HL-60 (cell line): ENCODE results near the gene CCDC158.

Source experiments
- DNase-seq, 2 experiments: peaks; one replicate each; pipeline ENCODE4 v3.0.0-alpha.2; 2010 to 2020; ENCODE audit warnings: low read depth in 1 of 2, low spot score in 1 of 2
- H3K27ac ChIP-seq: fragments of 250-450 bp; sonication (Bioruptor Pico); replicated peaks from 2 replicates; pipeline ENCODE4 v1.5.1; 2020; ENCODE audit warnings: mild to moderate bottlenecking, moderate library complexity
- H3K27me3 ChIP-seq: fragments of 250-450 bp; sonication (Bioruptor Pico); 2 replicates; pipeline ENCODE4 v1.5.1; 2021; ENCODE audit warnings: mild to moderate bottlenecking, moderate library complexity; ENCODE audit not compliant: insufficient read depth, poor library complexity, severe bottlenecking
- H3K4me3 ChIP-seq: replicated peaks from 2 replicates; pipeline ENCODE4 v1.5.1; 2011; ENCODE audit warnings: mild to moderate bottlenecking, control low read depth, low read length; ENCODE audit not compliant: insufficient read depth
- GABPA ChIP-seq: IDR thresholded peaks from 2 replicates; pipeline ENCODE4 v1.6.1; 2012; ENCODE audit warnings: low read depth
- POLR2AphosphoS5 ChIP-seq: IDR thresholded peaks from 2 replicates; pipeline ENCODE4 v1.6.1; 2012; ENCODE audit warnings: low read depth
- SPI1 ChIP-seq: IDR thresholded peaks from 2 replicates; pipeline ENCODE4 v1.6.1; 2012; ENCODE audit warnings: low read depth, mild to moderate bottlenecking, borderline replicate concordance
- TF ChIP-seq, protein P1 (sequence below): IDR thresholded peaks from 2 replicates; pipeline ENCODE4 v1.6.1; 2012; ENCODE audit warnings: low read depth; ENCODE audit not compliant: insufficient replicate concordance
- TF ChIP-seq, protein P2 (sequence below): IDR thresholded peaks from one replicate; pipeline ENCODE4 v1.5.1; 2011; ENCODE audit warnings: low read length, control low read depth, inconsistent platforms; ENCODE audit not compliant: insufficient read depth

CCDC158 gene

DNA sequence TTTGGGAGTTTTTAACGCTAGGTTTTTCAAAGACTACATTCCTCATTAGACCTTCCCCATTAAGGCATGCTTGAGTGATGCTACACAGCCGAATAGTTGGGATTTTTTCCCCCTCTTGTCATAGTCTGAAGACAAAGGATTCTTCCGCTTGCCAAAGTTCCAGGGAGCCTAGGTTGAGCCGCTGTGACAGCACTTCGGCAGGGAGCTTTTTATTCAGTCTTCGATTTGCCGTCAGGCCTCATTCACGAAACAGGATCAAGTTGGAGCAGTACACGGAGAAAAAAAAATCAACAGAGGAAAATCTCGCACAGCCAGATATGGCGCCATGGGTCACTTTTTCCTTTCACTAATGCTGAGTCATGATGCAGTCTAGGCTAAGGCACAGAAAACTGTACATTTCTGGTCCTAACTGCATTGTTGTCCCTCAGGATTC is 38.4 kb upstream of the CCDC158 start:
- TF ChIP-seq SPI1 (no peak), GABPA (no peak), POLR2AphosphoS5 (no peak)
- TF ChIP-seq, protein P1, sequence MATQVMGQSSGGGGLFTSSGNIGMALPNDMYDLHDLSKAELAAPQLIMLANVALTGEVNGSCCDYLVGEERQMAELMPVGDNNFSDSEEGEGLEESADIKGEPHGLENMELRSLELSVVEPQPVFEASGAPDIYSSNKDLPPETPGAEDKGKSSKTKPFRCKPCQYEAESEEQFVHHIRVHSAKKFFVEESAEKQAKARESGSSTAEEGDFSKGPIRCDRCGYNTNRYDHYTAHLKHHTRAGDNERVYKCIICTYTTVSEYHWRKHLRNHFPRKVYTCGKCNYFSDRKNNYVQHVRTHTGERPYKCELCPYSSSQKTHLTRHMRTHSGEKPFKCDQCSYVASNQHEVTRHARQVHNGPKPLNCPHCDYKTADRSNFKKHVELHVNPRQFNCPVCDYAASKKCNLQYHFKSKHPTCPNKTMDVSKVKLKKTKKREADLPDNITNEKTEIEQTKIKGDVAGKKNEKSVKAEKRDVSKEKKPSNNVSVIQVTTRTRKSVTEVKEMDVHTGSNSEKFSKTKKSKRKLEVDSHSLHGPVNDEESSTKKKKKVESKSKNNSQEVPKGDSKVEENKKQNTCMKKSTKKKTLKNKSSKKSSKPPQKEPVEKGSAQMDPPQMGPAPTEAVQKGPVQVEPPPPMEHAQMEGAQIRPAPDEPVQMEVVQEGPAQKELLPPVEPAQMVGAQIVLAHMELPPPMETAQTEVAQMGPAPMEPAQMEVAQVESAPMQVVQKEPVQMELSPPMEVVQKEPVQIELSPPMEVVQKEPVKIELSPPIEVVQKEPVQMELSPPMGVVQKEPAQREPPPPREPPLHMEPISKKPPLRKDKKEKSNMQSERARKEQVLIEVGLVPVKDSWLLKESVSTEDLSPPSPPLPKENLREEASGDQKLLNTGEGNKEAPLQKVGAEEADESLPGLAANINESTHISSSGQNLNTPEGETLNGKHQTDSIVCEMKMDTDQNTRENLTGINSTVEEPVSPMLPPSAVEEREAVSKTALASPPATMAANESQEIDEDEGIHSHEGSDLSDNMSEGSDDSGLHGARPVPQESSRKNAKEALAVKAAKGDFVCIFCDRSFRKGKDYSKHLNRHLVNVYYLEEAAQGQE, result no peak
- TF ChIP-seq, protein P2, sequence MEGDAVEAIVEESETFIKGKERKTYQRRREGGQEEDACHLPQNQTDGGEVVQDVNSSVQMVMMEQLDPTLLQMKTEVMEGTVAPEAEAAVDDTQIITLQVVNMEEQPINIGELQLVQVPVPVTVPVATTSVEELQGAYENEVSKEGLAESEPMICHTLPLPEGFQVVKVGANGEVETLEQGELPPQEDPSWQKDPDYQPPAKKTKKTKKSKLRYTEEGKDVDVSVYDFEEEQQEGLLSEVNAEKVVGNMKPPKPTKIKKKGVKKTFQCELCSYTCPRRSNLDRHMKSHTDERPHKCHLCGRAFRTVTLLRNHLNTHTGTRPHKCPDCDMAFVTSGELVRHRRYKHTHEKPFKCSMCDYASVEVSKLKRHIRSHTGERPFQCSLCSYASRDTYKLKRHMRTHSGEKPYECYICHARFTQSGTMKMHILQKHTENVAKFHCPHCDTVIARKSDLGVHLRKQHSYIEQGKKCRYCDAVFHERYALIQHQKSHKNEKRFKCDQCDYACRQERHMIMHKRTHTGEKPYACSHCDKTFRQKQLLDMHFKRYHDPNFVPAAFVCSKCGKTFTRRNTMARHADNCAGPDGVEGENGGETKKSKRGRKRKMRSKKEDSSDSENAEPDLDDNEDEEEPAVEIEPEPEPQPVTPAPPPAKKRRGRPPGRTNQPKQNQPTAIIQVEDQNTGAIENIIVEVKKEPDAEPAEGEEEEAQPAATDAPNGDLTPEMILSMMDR, result no peak
- H3K27me3 ChIP-seq, result peaks cover 2% of the 10 kb centered on the region
- H3K27ac ChIP-seq, result no peak overlapping the region
- DNase-seq, result no peak
- H3K4me3 ChIP-seq, result no peak overlapping the region

DNA sequence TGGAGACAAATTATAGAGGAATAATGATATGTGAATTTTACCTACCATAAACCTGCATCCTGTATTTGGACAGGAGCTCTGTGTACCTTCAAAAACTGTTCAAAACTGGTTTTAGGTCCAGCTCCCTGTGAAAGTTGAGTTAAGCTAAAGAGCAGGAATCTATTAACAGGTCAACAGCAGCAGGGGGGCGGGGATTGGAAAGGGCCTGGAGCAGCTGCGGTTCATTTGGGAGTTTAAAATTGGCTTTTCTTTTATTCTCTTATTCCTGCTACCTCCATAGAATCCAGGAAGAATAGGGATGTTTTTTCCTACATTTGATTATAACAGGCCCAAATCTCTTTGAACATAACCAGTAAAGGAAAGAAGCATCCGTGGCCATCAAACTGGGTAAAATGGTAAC is 37.9 kb upstream of the CCDC158 start:
- H3K4me3 ChIP-seq, result no peak overlapping the region
- H3K27ac ChIP-seq, result no peak overlapping the region
- H3K27me3 ChIP-seq, result peaks cover 2% of the 10 kb centered on the region
- no peak for DNase-seq
- TF ChIP-seq, protein P2, result no peak
- TF ChIP-seq, protein P1, result no peak
- TF ChIP-seq GABPA (no peak), SPI1 (no peak), POLR2AphosphoS5 (no peak)

DNA sequence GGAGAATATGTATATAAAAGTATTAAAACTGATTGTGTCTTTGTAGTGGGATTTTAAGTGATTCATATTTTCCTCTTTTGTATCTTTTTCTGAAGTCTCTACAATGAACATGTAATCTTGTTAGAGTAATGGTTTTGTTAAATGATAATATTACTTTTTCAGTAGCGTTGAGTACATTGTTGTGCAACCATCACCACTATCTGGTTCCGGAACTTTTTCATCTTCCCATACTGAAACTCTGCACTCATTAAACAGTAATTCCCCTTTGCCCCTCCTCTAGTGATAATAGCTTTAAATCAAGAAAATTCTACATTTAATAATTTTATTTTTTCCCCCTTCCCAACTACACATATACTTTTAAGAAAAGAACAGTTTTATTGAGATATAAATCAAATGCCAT is 37.4 kb upstream of the CCDC158 start:
- H3K27ac ChIP-seq, result no peak overlapping the region

More for the DNA sequence above, 37.4 kb upstream of the CCDC158 start:
- Histone ChIP-seq H3K27me3 (peaks cover 2% of the 10 kb centered on the region), H3K4me3 (no peak overlapping the region)
- no peak for DNase-seq
- TF ChIP-seq, protein P2, result no peak
- TF ChIP-seq GABPA, result no peak
- TF ChIP-seq, protein P1, result no peak
